OCI-LY3 (cell line): ENCODE measurements around the gene YPEL1.

Experiments
- H2AFZ ChIP-seq: fragments of 200-600, 300-600 bp; shearing (Covaris generic); 2 replicates; pipeline ENCODE4 v1.6.0; 2014; ENCODE audit warnings: antibody characterized with exemption, low read depth, low read length
- H3K27ac ChIP-seq: fragments of 200-600, 300-600 bp; sonication (generic); 2 replicates; pipeline ENCODE4 v1.5.1; 2014; ENCODE audit warnings: mild to moderate bottlenecking, low read length, moderate library complexity, mixed read lengths
- H3K27me3 ChIP-seq: fragments of 200-600, 300-600 bp; sonication (generic); 2 replicates; pipeline ENCODE4 v1.6.1; 2014; ENCODE audit warnings: low read depth, low read length, mixed read lengths
- H3K36me3 ChIP-seq: fragments of 200-600, 300-600 bp; sonication (generic); replicated peaks from 2 replicates; pipeline ENCODE3; 2014; ENCODE audit warnings: low read depth, low read length, mixed read lengths
- H3K4me1 ChIP-seq: fragments of 300-600, 200-600 bp; sonication (generic); 2 replicates; pipeline ENCODE4 v1.6.1; 2014; ENCODE audit warnings: low read length, mixed read lengths
- H3K4me2 ChIP-seq: fragments of 200-600, 300-600 bp; sonication (generic); 2 replicates; pipeline ENCODE4 v1.6.1; 2014; ENCODE audit warnings: low read length, mixed read lengths
- H3K4me3 ChIP-seq: fragments of 300-600, 200-600 bp; sonication (generic); 2 replicates; pipeline ENCODE4 v1.5.1; 2014; ENCODE audit warnings: antibody characterized with exemption, mild to moderate bottlenecking, low read length, moderate library complexity
- H3K79me2 ChIP-seq: fragments of 300-600, 200-600 bp; shearing (Covaris generic); 2 replicates; pipeline ENCODE4 v1.6.1; 2014; ENCODE audit warnings: mild to moderate bottlenecking, low read length, mixed read lengths
- H3K9ac ChIP-seq: fragments of 300-600, 200-600 bp; shearing (Covaris generic); 2 replicates; pipeline ENCODE4 v1.6.0; 2014; ENCODE audit warnings: mild to moderate bottlenecking, low read length, moderate library complexity
- H3K9me3 ChIP-seq: fragments of 200-600, 300-600 bp; shearing (Covaris generic); 2 replicates; pipeline ENCODE4 v1.6.1; 2014; ENCODE audit warnings: low read length, mixed read lengths; ENCODE audit not compliant: insufficient read depth
- H4K20me1 ChIP-seq: fragments of 200-600, 300-600 bp; sonication (generic); 2 replicates; pipeline ENCODE4 v1.6.1; 2016; ENCODE audit warnings: low read length, mixed read lengths; ENCODE audit not compliant: insufficient read depth
- CTCF ChIP-seq: fragments of 200-600, 300-600 bp; sonication (generic); IDR thresholded peaks from 2 replicates; pipeline ENCODE4 v1.5.1; 2014; ENCODE audit warnings: antibody characterized with exemption, low read length, low read depth
- EZH2phosphoT487 ChIP-seq: fragments of 200-600 bp; shearing (Covaris generic); IDR thresholded peaks from 2 replicates; pipeline ENCODE4 v1.6.1; 2018; ENCODE audit warnings: antibody characterized with exemption, mixed run types, low read depth

The YPEL1 gene

DNA sequence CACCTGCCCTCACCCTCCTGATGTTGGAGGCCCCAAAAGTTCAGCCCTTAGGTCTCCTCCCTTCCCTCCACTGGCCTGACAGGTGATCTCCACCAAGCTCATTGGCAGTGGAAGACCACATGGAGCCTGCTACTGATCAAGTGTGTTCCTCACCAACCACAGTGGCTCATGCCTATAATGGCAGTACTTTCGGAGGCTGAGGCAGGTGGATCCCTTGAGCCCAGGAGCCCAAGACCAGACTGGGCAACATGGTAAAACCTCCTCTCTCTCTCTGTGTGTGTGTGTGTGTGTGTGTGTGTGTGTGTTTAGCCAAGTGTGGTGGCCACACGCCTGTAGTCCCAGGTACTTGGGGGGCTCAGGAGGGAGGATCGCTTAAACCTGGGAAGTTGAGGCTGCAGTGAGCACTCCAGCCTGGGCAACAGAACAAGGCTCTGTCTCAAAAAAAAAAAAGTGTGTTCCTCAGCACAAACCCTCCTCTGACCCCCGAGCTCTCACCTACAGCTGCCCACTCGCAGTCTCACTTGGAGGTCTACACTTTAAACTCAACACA, 4.3 kb upstream of the YPEL1 start:
- no peak overlapping the region for H3K4me3 ChIP-seq
- H4K20me1 ChIP-seq = no peaks in the 10 kb centered on the region
- no peaks in the 10 kb centered on the region for H3K79me2 ChIP-seq
- H3K4me2 ChIP-seq = no peak overlapping the region
- no peaks in the 10 kb centered on the region for H3K27me3 ChIP-seq
- H3K9me3 ChIP-seq = no peaks in the 10 kb centered on the region
- no peak overlapping the region for H3K9ac ChIP-seq
- H2AFZ ChIP-seq = no peak overlapping the region
- TF ChIP-seq CTCF (no peak), EZH2phosphoT487 (no peak)
- no peak overlapping the region for H3K27ac ChIP-seq
- H3K4me1 ChIP-seq = no peaks in the 10 kb centered on the region
- no peaks in the 10 kb centered on the region for H3K36me3 ChIP-seq

- Histone ChIP-seq H3K27ac (no peak overlapping the region), H3K4me2 (no peak overlapping the region), H3K27me3 (no peaks in the 10 kb centered on the region), H3K4me3 (no peak overlapping the region), H4K20me1 (no peaks in the 10 kb centered on the region), H3K9me3 (no peaks in the 10 kb centered on the region), H3K36me3 (no peaks in the 10 kb centered on the region), H3K9ac (no peak overlapping the region), H3K79me2 (no peaks in the 10 kb centered on the region), H2AFZ (no peak overlapping the region), H3K4me1 (peaks cover 6% of the 10 kb centered on the region)
- TF ChIP-seq EZH2phosphoT487 (no peak), CTCF (no peak)
Observed at GRCh38 chr22:21738966-21739365, 3.4 kb upstream of the YPEL1 start.

DNA sequence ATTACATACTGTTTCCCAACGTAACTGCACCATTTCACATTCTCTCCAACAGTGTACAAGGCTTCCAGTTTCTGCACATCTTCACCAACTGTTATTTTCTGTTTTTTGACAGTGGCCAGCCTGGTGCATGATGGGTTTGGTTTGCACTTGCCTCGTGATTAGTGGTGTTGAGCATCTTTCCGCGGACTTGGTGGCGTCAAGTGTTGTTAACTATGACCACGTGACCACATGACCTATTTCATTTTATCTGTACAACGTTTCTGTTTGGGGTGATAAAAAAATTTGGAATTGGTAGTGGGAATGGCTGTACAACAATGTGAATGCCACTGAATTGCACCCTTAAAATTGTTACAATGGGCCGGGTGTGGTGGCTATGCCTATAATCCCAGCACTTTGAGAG, 2.5 kb upstream of the YPEL1 start:
- Histone ChIP-seq H3K9ac (no peak overlapping the region), H3K36me3 (no peaks in the 10 kb centered on the region), H4K20me1 (no peaks in the 10 kb centered on the region), H2AFZ (no peak overlapping the region), H3K4me1 (peaks cover 6% of the 10 kb centered on the region), H3K4me3 (no peak overlapping the region), H3K27me3 (no peaks in the 10 kb centered on the region), H3K79me2 (no peaks in the 10 kb centered on the region), H3K9me3 (no peaks in the 10 kb centered on the region), H3K4me2 (no peak overlapping the region), H3K27ac (no peak overlapping the region)
- TF ChIP-seq CTCF = no peak
- TF ChIP-seq EZH2phosphoT487 = no peak

DNA sequence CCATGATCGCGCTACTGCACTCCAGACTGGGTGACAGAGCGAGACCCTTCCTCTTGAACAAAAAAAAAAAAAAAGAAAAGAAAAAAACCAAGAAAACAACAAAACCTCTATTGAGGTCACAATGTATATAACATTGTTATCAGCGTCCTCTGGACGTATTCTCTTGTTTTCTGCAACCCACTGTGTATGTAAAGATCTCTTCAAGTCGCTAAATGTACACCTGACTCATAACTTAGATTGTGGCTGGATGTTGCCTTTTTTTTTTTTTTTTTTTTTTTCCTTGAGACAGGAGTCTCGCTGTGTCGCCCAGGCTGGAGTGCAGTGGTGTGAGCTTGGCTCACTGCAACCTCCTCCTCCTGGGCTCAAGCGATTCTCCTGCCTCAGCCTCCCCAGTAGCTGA, 1.4 kb upstream of the YPEL1 start:
- TF ChIP-seq EZH2phosphoT487 = no peak
- TF ChIP-seq CTCF = no peak
- H3K9me3 ChIP-seq = no peaks in the 10 kb centered on the region
- no peak overlapping the region for H3K4me3 ChIP-seq
- H3K79me2 ChIP-seq = no peaks in the 10 kb centered on the region
- H2AFZ ChIP-seq = no peak overlapping the region
- no peaks in the 10 kb centered on the region for H3K36me3 ChIP-seq
- no peak overlapping the region for H3K9ac ChIP-seq
- H3K4me2 ChIP-seq = no peak overlapping the region
- H3K4me1 ChIP-seq = peaks cover 6% of the 10 kb centered on the region
- H3K27me3 ChIP-seq = no peaks in the 10 kb centered on the region
- no peak overlapping the region for H3K27ac ChIP-seq
- H4K20me1 ChIP-seq = no peaks in the 10 kb centered on the region
